ENCODE measurements around the gene SORCS2.

GRCh38 chr4:7415927-7416686, 223.8 kb downstream of the SORCS2 start:
- TF ChIP-seq CTCF (IDR thresholded peaks at IDR 0.05) (no peak), POLR2A (IDR thresholded peaks at IDR 0.05) (no peak)

All from prostate gland (tissue), 2 donors.